Stimulated activated CD4-positive, alpha-beta T cell treated with anti-CD3 and anti-CD28 coated beads, Interleukin-4, amount 100 ng/mL, for 1 hour (primary cell): ENCODE measurements around the gene SOHLH1.

Experiments
- DNase-seq: peaks from one replicate; pipeline ENCODE4 v3.0.0-alpha.2; 2020

Gene SOHLH1

DNA sequence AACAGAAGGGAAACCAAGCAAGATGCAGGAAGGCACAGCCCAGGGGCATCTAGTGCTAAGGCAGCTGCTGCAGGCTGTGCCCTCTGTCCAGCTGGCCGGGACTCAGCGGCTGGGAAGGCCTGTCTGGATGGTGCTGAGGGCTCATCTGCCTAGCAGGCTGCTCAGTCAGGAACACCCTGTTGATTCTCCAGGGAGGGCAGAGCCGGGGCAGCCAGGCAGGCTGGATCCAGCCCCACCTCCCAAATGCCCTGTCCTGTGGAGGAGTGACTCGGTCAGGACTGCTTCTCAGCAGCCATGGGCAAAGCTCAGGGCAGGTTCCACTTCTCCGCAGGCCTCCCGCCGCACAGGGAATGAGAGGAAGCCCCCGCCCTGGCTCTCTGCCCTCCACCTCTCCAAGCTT is 44.0 kb downstream of the SOHLH1 start:
- no peak for DNase-seq

DNA sequence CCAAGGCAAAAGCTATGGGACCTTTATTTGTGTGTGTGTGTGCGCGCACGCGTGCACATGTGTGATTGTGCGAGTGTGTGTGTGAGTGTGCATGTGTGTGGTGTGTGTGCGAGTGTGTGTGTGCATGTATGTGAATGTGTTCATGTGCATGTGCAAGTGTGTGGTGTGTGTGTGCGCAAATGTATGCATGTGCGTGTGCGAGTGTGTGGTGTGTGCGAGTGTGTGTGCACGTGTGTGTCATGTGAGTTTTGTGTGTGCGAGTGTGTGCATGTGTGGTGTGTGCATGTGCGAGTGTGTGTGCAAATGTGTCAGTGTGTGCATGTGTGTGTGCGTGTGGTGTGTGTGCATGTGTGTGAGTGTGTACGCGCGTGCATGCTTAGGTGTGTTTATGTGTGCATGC is 48.9 kb downstream of the SOHLH1 start:
- DNase-seq: no peak

DNA sequence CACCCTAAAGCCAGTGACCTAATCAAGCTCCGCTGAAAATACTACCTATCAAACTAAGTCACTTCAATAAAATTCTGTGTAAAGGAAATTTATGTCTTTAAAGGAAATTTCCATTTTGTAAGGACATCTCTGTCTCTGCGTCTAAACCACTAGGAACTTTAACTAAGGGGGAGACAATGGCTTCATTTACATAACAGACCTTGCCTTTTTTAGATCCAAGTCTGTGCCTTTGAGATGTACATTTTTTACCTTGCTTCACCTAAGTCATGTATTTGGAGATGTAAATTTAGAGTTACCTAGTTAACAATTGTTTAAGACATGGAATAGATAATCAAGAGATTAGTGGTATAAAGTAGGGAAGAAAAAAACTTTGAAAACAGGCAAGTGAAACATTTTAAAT is 49.8 kb downstream of the SOHLH1 start:
- no peak for DNase-seq

DNA sequence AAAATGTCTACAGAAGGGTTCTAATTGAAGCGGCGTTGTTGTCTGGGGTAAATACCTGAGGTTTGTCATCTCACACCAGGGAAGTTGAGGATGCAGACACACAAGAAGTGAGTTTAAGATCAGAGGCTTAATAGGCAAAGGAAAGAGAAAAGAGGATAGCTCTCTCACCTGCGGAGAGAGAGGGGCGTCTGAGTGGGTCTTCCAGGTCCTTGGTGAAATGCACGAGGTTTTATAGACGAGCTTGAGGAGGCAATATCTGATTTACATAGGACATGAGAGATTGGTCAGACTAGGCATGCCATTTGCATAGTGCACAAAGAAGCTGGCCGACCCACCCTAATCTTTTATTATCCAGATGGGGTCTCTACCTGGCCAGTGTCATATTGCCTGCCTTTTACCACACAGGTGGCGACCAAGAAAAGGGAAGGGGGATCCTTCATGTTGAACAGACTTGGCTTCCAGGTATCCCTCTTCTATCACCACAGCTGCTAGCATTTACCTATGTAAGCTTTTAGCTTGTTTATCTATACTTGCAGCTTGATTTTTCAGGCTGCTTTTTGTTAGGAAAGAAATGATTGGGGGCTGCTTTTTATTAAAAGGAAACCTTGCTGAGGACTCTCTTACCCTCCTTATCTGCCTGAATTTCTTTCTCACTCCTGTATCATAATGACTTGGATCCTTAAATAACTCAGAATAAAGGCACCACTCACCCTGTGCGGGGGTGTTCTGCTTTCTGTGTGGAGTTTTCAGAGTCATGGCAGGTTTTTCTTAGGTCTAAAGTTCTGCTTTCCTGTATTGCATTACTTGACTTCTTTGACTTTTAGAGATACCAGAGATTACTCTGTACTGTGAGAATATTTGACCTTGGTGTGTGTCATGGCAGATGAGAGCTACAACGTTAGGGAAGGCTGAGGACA is 50.5 kb downstream of the SOHLH1 start:
- DNase-seq: no peak

DNA sequence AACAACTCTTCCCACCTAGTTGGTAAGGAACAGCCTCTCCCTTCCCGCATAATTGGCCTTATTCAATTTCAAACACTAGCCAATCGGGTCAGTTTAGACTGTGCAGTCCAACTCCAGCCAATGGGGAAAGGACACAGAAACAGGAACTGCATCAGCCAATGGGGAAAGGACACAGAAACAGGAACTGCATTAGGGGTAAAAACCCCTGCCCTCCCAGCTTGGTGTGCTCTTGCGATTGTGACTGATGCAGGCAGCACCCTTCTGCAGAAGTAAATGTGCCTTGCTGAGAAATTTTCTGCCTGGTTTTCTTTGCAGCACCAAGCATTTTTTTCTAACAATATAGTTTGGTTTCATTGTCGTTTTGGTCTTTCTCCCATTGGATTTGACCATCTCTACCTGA is 51.4 kb downstream of the SOHLH1 start:
- DNase-seq: no peak

DNA sequence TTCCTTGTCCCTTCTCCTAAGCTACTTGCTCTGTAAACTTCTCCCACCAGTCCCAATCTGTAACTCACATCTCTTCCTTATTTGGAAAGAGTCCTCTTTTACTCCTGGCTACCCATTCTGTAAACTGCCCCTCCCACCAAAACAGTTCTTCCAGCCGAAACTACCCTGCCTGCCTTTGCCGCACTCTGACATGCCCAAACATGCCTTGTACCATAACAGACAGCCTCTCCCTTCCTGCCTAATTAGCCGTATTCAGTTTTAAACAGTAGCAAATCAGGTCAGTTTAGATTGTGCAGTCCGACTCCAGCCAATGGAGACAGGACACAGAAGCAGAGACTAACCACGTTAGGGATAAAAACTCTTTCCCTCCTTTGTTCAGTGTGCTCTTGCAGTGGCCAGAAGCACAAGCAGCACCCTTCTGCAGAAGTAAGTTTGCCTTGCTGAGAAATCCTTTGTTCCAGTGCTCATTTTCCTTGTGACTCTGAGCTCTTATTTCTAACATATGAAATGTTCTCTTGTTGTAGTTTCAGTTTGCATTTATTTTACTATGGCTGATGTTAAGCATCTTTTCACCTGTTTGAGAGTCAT is 54.6 kb downstream of the SOHLH1 start:
- DNase-seq: no peak
